Natural killer cell (primary cell): ENCODE measurements around the gene RSBN1. TPM values are rescaled to one million over a fixed set of nuclear protein-coding genes. Genes with fewer than 3 reads are reported as not detected.
"Not testable (repeated sequence)": the region's sequence is repeated elsewhere in the genome, so short reads cannot be mapped to it uniquely, and the experiment has no call there.

Experiments used
- ATAC-seq, 3 donors: fragments of 150-1000 bp in 2 of 3; fragments of 200-7000 bp in 1 of 3; cut with Tn5 transposase; 1 replicate in 1 of 3; 2 replicates in 2 of 3; pipeline ENCODE4 v1.10.0; 2021; ENCODE audit warnings: mild to moderate bottlenecking in 2 of 3, moderate library complexity in 2 of 3
- DNase-seq, 2 donors: peaks; one replicate each; pipeline versions ENCODE4 v3.0.0 to v3.0.0-alpha.2; 2013 to 2021; ENCODE audit warnings: mixed read lengths in 1 of 2
- H3K27ac ChIP-seq: one replicate; pipeline ENCODE4 v1.5.1; 2013; ENCODE audit warnings: mild to moderate bottlenecking, low read length
- H3K27me3 ChIP-seq: one replicate; pipeline ENCODE4 v1.6.1; 2013; ENCODE audit warnings: low read length; ENCODE audit not compliant: control insufficient read depth, insufficient read depth
- H3K36me3 ChIP-seq: one replicate; pipeline ENCODE4 v1.6.1; 2013; ENCODE audit warnings: low read length; ENCODE audit not compliant: control insufficient read depth, insufficient read depth
- H3K4me1 ChIP-seq: one replicate; pipeline ENCODE4 v1.6.1; 2013; ENCODE audit warnings: low read length; ENCODE audit not compliant: control insufficient read depth, insufficient read depth
- H3K4me3 ChIP-seq: one replicate; pipeline ENCODE4 v1.5.1; 2013; ENCODE audit warnings: low read length
- H3K9me3 ChIP-seq: one replicate; pipeline ENCODE4 v1.6.1; 2013; ENCODE audit warnings: low read length; ENCODE audit not compliant: control insufficient read depth, insufficient read depth
- H3K27ac Mint-ChIP-seq, 2 donors: one replicate each; pipeline ENCODE4 v1.8.0; 2022; ENCODE audit warnings: mild to moderate bottlenecking in 2 of 2, mixed read lengths in 2 of 2, moderate library complexity in 1 of 2
- H3K27me3 Mint-ChIP-seq, 2 donors: one replicate each; pipeline ENCODE4 v1.8.0; 2022; ENCODE audit warnings: low read depth in 2 of 2, mixed read lengths in 2 of 2
- H3K36me3 Mint-ChIP-seq: one replicate; pipeline ENCODE4 v1.8.0; 2022; ENCODE audit warnings: mixed read lengths
- H3K4me1 Mint-ChIP-seq, 2 donors: one replicate each; pipeline ENCODE4 v1.8.0; 2022; ENCODE audit warnings: mixed read lengths in 2 of 2
- H3K4me3 Mint-ChIP-seq: one replicate; pipeline ENCODE4 v1.8.0; 2022; ENCODE audit warnings: mild to moderate bottlenecking, moderate library complexity, mixed read lengths
- H3K9me3 Mint-ChIP-seq, 2 donors: one replicate each; pipeline ENCODE4 v1.8.0; 2022; ENCODE audit warnings: mixed read lengths in 2 of 2
- WGBS: methylation state at CpG from one replicate; pipeline ENCODE4 v1.1.7; 2013; ENCODE audit warnings: missing lambda C conversion rate; ENCODE audit not compliant: insufficient coverage; 5-methylcytosine and 5-hydroxymethylcytosine counted together
- intact Hi-C: fragments of 100-400 bp; cut with micrococcal nuclease; formaldehyde crosslinking; loops from one replicate; pipeline ENCODE4 v1.14.2; 2022
- total RNA-seq, 4 donors: library from RNA; stranded (reverse); fragments of 120-200 nt in 1 of 4; gene quantifications; one replicate each; pipeline versions ENCODE4 v1.2.3 to v1.2.4, GENCODE V29; 2013 to 2022
- TF ChIP-seq, protein P1 (sequence below): fragments of 200-600 bp; IDR thresholded peaks from one replicate; pipeline ENCODE4 v1.8.0; 2022; ENCODE audit warnings: antibody characterized with exemption

RSBN1 gene
- total RNA-seq, 3 donors from 2014 or later (not counting 1 experiment from before 2014, with no cell fraction given): 30.1 to 37.9 (median 36.5) TPM

DNA sequence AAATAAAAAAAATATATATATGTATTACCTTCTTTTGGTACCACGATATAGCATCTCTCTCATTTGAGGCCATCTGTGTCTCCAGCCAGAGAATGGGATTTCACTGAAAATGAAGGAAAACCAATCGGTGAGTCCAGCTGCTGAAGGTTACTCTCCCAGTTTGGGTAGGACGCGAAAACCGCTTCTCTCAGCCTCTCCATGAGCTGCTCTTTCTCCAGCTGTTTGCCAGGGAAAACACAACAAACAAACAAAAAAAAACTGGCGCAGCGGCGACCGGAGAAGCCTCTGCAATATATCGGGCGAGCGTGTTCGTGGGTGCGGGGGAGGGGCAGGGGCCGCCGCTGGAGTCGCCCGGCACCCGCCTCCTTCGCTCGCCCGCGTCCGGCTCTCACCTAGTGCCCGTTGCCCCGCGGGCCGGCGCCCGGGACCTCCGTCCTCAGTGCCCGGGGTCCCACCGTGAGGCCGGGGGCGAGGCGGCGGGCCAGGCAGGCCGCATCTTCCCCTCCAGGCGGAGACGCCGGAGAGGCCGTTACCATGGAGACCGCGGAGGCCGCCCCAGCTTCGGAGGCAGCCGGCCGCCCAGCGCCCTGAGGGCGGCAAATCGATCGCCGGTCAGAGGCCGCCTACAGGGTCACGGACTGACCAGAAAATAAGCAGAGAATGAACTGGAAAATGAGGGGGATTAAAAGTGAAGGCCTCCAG is 53.5 kb downstream of the RSBN1 start:
- TF ChIP-seq, protein P1, sequence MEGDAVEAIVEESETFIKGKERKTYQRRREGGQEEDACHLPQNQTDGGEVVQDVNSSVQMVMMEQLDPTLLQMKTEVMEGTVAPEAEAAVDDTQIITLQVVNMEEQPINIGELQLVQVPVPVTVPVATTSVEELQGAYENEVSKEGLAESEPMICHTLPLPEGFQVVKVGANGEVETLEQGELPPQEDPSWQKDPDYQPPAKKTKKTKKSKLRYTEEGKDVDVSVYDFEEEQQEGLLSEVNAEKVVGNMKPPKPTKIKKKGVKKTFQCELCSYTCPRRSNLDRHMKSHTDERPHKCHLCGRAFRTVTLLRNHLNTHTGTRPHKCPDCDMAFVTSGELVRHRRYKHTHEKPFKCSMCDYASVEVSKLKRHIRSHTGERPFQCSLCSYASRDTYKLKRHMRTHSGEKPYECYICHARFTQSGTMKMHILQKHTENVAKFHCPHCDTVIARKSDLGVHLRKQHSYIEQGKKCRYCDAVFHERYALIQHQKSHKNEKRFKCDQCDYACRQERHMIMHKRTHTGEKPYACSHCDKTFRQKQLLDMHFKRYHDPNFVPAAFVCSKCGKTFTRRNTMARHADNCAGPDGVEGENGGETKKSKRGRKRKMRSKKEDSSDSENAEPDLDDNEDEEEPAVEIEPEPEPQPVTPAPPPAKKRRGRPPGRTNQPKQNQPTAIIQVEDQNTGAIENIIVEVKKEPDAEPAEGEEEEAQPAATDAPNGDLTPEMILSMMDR: no peak
- Mint-ChIP-seq H3K4me3 (peak overlapping the region; percentile 97), H3K27me3 (no peaks in the 10 kb centered on the region), H3K27ac (peak overlapping the region; percentile 92 to 98), H3K36me3 (peaks cover 7% of the 10 kb centered on the region), H3K4me1 (peaks cover 44% of the 10 kb centered on the region in 2 donors), H3K9me3 (no peaks in the 10 kb centered on the region)
- peak; percentile 44 to 58 (median 57) for ATAC-seq
- peak overlapping the region; percentile 98 for H3K4me3 ChIP-seq
- H3K27me3 ChIP-seq: no peaks in the 10 kb centered on the region
- no peaks in the 10 kb centered on the region for H3K9me3 ChIP-seq
- H3K27ac ChIP-seq: peak overlapping the region; percentile 83
- DNase-seq: peak; percentile 53 to 77
- under 1% methylated on average over 55 of the region's 55 CpGs for WGBS
- peaks cover 8% of the 10 kb centered on the region for H3K4me1 ChIP-seq
- intact Hi-C loops: loop anchor here (1.0 to 2.0 kb wide), 3 partner anchors 22 to 146 kb away; partner anchors contain the start of genes AP4B1, DCLRE1B and RSBN1
- H3K36me3 ChIP-seq: peaks cover 2% of the 10 kb centered on the region

DNA sequence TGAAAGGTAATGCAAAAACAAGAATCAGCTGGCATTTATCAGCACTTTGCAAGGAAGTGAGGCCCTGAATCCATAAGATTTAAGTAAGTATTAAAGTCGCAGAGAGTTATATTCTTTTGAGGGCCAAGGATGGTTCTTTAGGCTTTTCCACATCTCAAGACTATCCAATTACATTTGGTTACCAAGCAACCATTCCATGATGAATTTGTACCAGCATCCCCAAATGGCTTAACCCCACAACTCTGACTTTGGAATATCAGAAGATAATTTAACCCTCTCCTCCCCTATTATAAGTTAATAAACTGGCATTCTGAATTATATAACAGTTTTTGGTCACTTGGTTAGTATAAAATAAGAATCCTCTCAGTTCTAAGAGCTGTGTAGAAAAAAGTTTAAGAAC is 55.8 kb downstream of the RSBN1 start:
- H3K4me3 Mint-ChIP-seq: peak overlapping the region; percentile 76
- peak overlapping the region; percentile 29 to 64 for H3K27ac Mint-ChIP-seq
- peaks cover 7% of the 10 kb centered on the region for H3K36me3 ChIP-seq
- no peaks in the 10 kb centered on the region for H3K36me3 Mint-ChIP-seq
- no peaks in the 10 kb centered on the region for H3K9me3 Mint-ChIP-seq
- no peak overlapping the region for H3K27ac ChIP-seq
- peaks cover 44% of the 10 kb centered on the region in 2 donors for H3K4me1 Mint-ChIP-seq
- intact Hi-C loops: no loop called here
- ATAC-seq: no peak
- TF ChIP-seq, protein P1: no peak
- 100% methylated on average over 1 of the region's 1 CpG for WGBS
- no peaks in the 10 kb centered on the region for H3K27me3 ChIP-seq
- H3K9me3 ChIP-seq: no peaks in the 10 kb centered on the region
- H3K4me1 ChIP-seq: peaks cover 8% of the 10 kb centered on the region
- H3K27me3 Mint-ChIP-seq: no peaks in the 10 kb centered on the region
- no peak overlapping the region for H3K4me3 ChIP-seq
- no peak for DNase-seq

DNA sequence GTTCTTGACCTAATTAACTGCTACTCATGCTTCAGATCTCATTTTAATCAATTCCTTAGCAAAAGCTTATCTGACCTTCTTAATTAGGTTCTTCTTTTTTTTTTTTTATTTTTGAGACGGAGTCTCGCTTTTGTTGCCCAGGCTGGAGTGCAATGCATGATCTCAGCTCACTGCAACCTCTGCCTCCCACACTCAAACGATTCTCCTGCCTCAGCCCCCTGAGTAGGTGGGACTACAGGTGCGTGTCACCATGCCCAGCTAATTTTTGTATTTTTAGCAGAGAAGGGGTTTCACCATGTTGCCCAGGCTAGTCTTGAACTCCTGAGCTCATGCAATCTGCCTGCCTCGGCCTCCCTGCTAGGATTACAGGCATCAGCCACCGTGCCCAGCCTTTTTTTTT is 58.9 kb downstream of the RSBN1 start:
- H3K36me3 Mint-ChIP-seq, ATAC-seq, H3K9me3 ChIP-seq, H3K27ac Mint-ChIP-seq, H3K4me1 ChIP-seq, H3K27me3 Mint-ChIP-seq, DNase-seq, H3K4me3 ChIP-seq, intact Hi-C loops, H3K4me3 Mint-ChIP-seq, H3K27me3 ChIP-seq, H3K9me3 Mint-ChIP-seq, H3K27ac ChIP-seq: not testable (repeated sequence)
- H3K4me1 Mint-ChIP-seq: peaks cover 28 to 31% of the 10 kb centered on the region in 2 donors
- 84% methylated on average over 6 of the region's 6 CpGs for WGBS
- H3K36me3 ChIP-seq: peaks cover 11% of the 10 kb centered on the region

DNA sequence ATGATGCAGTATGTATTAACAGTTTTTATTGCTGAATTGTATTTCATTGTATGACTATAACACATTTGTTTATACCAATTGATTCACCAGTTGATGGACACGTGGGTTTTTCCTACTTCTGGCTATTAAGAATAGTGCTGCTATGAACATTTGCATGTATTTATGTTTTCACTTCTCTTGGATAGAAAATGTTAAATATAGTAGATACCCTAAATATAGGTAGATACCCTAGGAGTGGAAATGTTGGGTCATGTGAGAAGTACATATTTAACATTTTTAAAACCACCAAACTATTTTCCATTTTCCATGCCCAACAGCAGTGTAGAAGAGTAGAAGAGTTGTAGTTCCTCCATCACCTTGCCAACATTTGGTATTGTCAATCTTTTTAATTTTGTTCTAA is 60.8 kb downstream of the RSBN1 start:
- H3K4me3 Mint-ChIP-seq: no peak overlapping the region
- no peak overlapping the region for H3K4me3 ChIP-seq
- no CpG with 5 or more reads among the region's 1 CpG for WGBS
- H3K9me3 Mint-ChIP-seq: no peaks in the 10 kb centered on the region
- no peaks in the 10 kb centered on the region for H3K27me3 Mint-ChIP-seq
- no peak overlapping the region for H3K27ac Mint-ChIP-seq
- intact Hi-C loops: no loop called here
- H3K4me1 Mint-ChIP-seq: peaks cover 15 to 19% of the 10 kb centered on the region in 2 donors
- peaks cover 11% of the 10 kb centered on the region for H3K36me3 ChIP-seq
- TF ChIP-seq, protein P1: no peak
- no peaks in the 10 kb centered on the region for H3K4me1 ChIP-seq
- DNase-seq: no peak
- ATAC-seq: no peak
- no peaks in the 10 kb centered on the region for H3K36me3 Mint-ChIP-seq
- no peaks in the 10 kb centered on the region for H3K9me3 ChIP-seq
- H3K27me3 ChIP-seq: no peaks in the 10 kb centered on the region
- no peak overlapping the region for H3K27ac ChIP-seq
